H9 (cell line): ENCODE data around the gene CXCL5. TPM values are rescaled to one million over a fixed set of nuclear protein-coding genes. Genes with fewer than 3 reads are reported as not detected.
"Not testable (repeated sequence)": the region's sequence is repeated elsewhere in the genome, so short reads cannot be mapped to it uniquely, and the experiment has no call there.

Experiments used
- DNase-seq: peaks from one replicate; pipeline ENCODE4 v3.0.0-alpha.2; 2017
- H2AFZ ChIP-seq: one replicate; pipeline ENCODE4 v1.6.1; 2013; ENCODE audit warnings: mild to moderate bottlenecking, low read length, control low read depth, moderate library complexity
- H2AK5ac ChIP-seq: 2 replicates; pipeline ENCODE4 v1.6.1; 2013; ENCODE audit warnings: low read length, control low read depth, mixed read lengths; ENCODE audit not compliant: insufficient read length
- H2BK120ac ChIP-seq: one replicate; pipeline ENCODE4 v1.6.1; 2013; ENCODE audit warnings: low read depth, mild to moderate bottlenecking, low read length, control low read depth, inconsistent platforms; ENCODE audit not compliant: poor library complexity, severe bottlenecking
- H2BK12ac ChIP-seq: 2 replicates; pipeline ENCODE4 v1.6.1; 2013; ENCODE audit warnings: low read length, control low read depth, mixed read lengths, low read depth; ENCODE audit not compliant: insufficient read length
- H2BK15ac ChIP-seq: 2 replicates; pipeline ENCODE4 v1.6.1; 2013; ENCODE audit warnings: low read depth, low read length, control low read depth
- H2BK20ac ChIP-seq: one replicate; pipeline ENCODE4 v1.6.1; 2013; ENCODE audit warnings: low read depth, mild to moderate bottlenecking, low read length, control low read depth, inconsistent platforms; ENCODE audit not compliant: poor library complexity, severe bottlenecking
- H2BK5ac ChIP-seq: 2 replicates; pipeline ENCODE4 v1.6.1; 2013; ENCODE audit warnings: low read length, control low read depth, mixed read lengths; ENCODE audit not compliant: insufficient read length
- H3K14ac ChIP-seq: 2 replicates; pipeline ENCODE4 v1.6.1; 2013; ENCODE audit warnings: low read length, control low read depth; ENCODE audit not compliant: insufficient read depth
- H3K18ac ChIP-seq: 2 replicates; pipeline ENCODE4 v1.6.1; 2013; ENCODE audit warnings: low read depth, mild to moderate bottlenecking, mixed read lengths, low read length, control low read depth; ENCODE audit not compliant: insufficient read length
- H3K23ac ChIP-seq: 2 replicates; pipeline ENCODE4 v1.6.1; 2013; ENCODE audit warnings: low read length, control low read depth, mixed read lengths, low read depth; ENCODE audit not compliant: insufficient read length
- H3K23me2 ChIP-seq: 2 replicates; pipeline ENCODE4 v1.6.1; 2013; ENCODE audit warnings: low read depth, mild to moderate bottlenecking, mixed read lengths, low read length, control low read depth; ENCODE audit not compliant: insufficient read length, poor library complexity, severe bottlenecking
- H3K27ac ChIP-seq: 2 replicates; pipeline ENCODE4 v1.5.1; 2013; ENCODE audit warnings: low read length, control low read depth, mixed read lengths, low read depth; ENCODE audit not compliant: insufficient read length
- H3K27me3 ChIP-seq: 2 replicates; pipeline ENCODE4 v1.6.1; 2013; ENCODE audit warnings: low read length, control low read depth, inconsistent platforms; ENCODE audit not compliant: insufficient read depth
- H3K4ac ChIP-seq: 2 replicates; pipeline ENCODE4 v1.6.1; 2013; ENCODE audit warnings: low read depth, mild to moderate bottlenecking, control low read depth, inconsistent platforms, low read length, moderate library complexity
- H3K4me1 ChIP-seq: 2 replicates; pipeline ENCODE4 v1.6.1; 2013; ENCODE audit warnings: low read length, control low read depth, inconsistent platforms; ENCODE audit not compliant: insufficient read depth
- H3K4me2 ChIP-seq: 2 replicates; pipeline ENCODE4 v1.6.1; 2013; ENCODE audit warnings: low read length, control low read depth, mixed read lengths; ENCODE audit not compliant: insufficient read length, insufficient read depth
- H3K56ac ChIP-seq: 2 replicates; pipeline ENCODE4 v1.6.1; 2013; ENCODE audit warnings: low read depth, mild to moderate bottlenecking, mixed read lengths, low read length, control low read depth; ENCODE audit not compliant: insufficient read length
- H3K79me1 ChIP-seq: 2 replicates; pipeline ENCODE4 v1.6.1; 2013; ENCODE audit warnings: low read depth, mild to moderate bottlenecking, moderate library complexity, low read length, control low read depth, inconsistent platforms; ENCODE audit not compliant: insufficient read depth, poor library complexity, severe bottlenecking
- H3K79me2 ChIP-seq: 2 replicates; pipeline ENCODE4 v1.6.1; 2013; ENCODE audit warnings: low read length, control low read depth, inconsistent platforms; ENCODE audit not compliant: insufficient read depth
- H3K9ac ChIP-seq: 2 replicates; pipeline ENCODE4 v1.6.1; 2013; ENCODE audit warnings: low read length, control low read depth, mixed read lengths; ENCODE audit not compliant: insufficient read length; ENCODE audit errors: extremely low read depth
- H3K9me3 ChIP-seq: one replicate; pipeline ENCODE4 v1.6.1; 2013; ENCODE audit warnings: low read depth, low read length, inconsistent platforms; ENCODE audit not compliant: control insufficient read depth
- H3T11ph ChIP-seq: one replicate; pipeline ENCODE4 v1.6.1; 2013; ENCODE audit warnings: mild to moderate bottlenecking, low read length, control low read depth, inconsistent platforms
- H4K20me1 ChIP-seq: one replicate; pipeline ENCODE4 v1.6.1; 2013; ENCODE audit not compliant: control insufficient read depth, insufficient read length, insufficient read depth
- H4K5ac ChIP-seq: 2 replicates; pipeline ENCODE4 v1.6.1; 2013; ENCODE audit warnings: low read depth, mild to moderate bottlenecking, mixed read lengths, low read length, control low read depth; ENCODE audit not compliant: insufficient read length
- H4K8ac ChIP-seq: replicated peaks from 2 replicates; pipeline ENCODE4 v1.6.1; 2013; ENCODE audit warnings: low read length, control low read depth, mixed read lengths, low read depth; ENCODE audit not compliant: insufficient read length
- H4K91ac ChIP-seq: 2 replicates; pipeline ENCODE4 v1.6.1; 2013; ENCODE audit warnings: low read depth, mild to moderate bottlenecking, moderate library complexity, mixed read lengths, low read length, control low read depth; ENCODE audit not compliant: insufficient read length
- H3K27ac Mint-ChIP-seq, 3 experiments: 2 replicates in 2 of 3; 3 replicates in 1 of 3; pipeline ENCODE4 v1.8.0; 2020 to 2021; ENCODE audit warnings: mixed read lengths in 3 of 3, mild to moderate bottlenecking in 1 of 3, moderate library complexity in 1 of 3
- H3K27me3 Mint-ChIP-seq: 2 replicates; pipeline ENCODE4 v1.8.0; 2021; ENCODE audit warnings: low read depth, mild to moderate bottlenecking, moderate library complexity, mixed read lengths
- H3K36me3 Mint-ChIP-seq, 3 experiments: 2 replicates in 2 of 3; 3 replicates in 1 of 3; pipeline ENCODE4 v1.8.0; 2020 to 2021; ENCODE audit warnings: low read depth in 3 of 3, mixed read lengths in 3 of 3; ENCODE audit not compliant: insufficient read depth in 1 of 3
- H3K4me1 Mint-ChIP-seq, 2 experiments: 2 replicates each; pipeline ENCODE4 v1.8.0; 2020; ENCODE audit warnings: mixed read lengths in 2 of 2
- H3K4me3 Mint-ChIP-seq, 2 experiments: 2 replicates in 1 of 2; 3 replicates in 1 of 2; pipeline ENCODE4 v1.8.0; 2020 to 2021; ENCODE audit warnings: mild to moderate bottlenecking in 2 of 2, mixed read lengths in 2 of 2, moderate library complexity in 1 of 2
- H3K9me3 Mint-ChIP-seq, 2 experiments: 2 replicates in 1 of 2; 3 replicates in 1 of 2; pipeline ENCODE4 v1.8.0; 2020; ENCODE audit warnings: mild to moderate bottlenecking in 2 of 2, mixed read lengths in 2 of 2, moderate library complexity in 1 of 2
- CTCF ChIP-seq: fragments of 200-600 bp; sonication (generic); conservative IDR thresholded peaks from 3 replicates; pipeline ENCODE4 v1.8.0; 2021; ENCODE audit warnings: antibody characterized with exemption, mild to moderate bottlenecking
- WGBS: extraction: QIAGEN DNeasy Blood & Tissue Kit; methylation state at CpG from one replicate; pipeline ENCODE4 v1.1.7; 2013; ENCODE audit warnings: missing lambda C conversion rate, low lambda C conversion rate, mixed read lengths; ENCODE audit not compliant: insufficient read length; ENCODE audit errors: extremely low coverage; 5-methylcytosine and 5-hydroxymethylcytosine counted together
- total RNA-seq: library from RNA; stranded (reverse); gene quantifications from 2 replicates; pipeline ENCODE4 v1.2.1, GENCODE V29; 2021

Gene CXCL5
- total RNA-seq, 1 experiment from 2014 or later = 9.2 TPM

GRCh38 chr4:73952352-73952751 lies 46.1 kb downstream of the CXCL5 start:
- Histone ChIP-seq H4K20me1 (no peaks in the 10 kb centered on the region), H3K9me3 (no peaks in the 10 kb centered on the region), H3K27ac (no peak overlapping the region), H2BK5ac (no peak overlapping the region), H2BK20ac (no peak overlapping the region), H3K4me1 (peaks cover 2% of the 10 kb centered on the region; the same call in 1 of the 2 replicates), H3K23ac (no peak overlapping the region), H2AFZ (no peak overlapping the region), H3K56ac (no peak overlapping the region), H3K18ac (no peak overlapping the region), H2AK5ac (no peak overlapping the region), H3K23me2 (no peaks in the 10 kb centered on the region), H3K14ac (no peak overlapping the region), H4K91ac (no peak overlapping the region), H2BK12ac (no peak overlapping the region), H3K4me2 (no peak overlapping the region), H4K5ac (no peak overlapping the region), H3K27me3 (no peaks in the 10 kb centered on the region), H3T11ph (no peak overlapping the region), H3K9ac (no peak overlapping the region), H3K4ac (no peak overlapping the region), H2BK120ac (no peak overlapping the region), H4K8ac (no peak overlapping the region), H3K79me1 (no peaks in the 10 kb centered on the region), H2BK15ac (no peak overlapping the region), H3K79me2 (no peaks in the 10 kb centered on the region)
- no peak for DNase-seq
- no peak for TF ChIP-seq CTCF
- H3K4me3 Mint-ChIP-seq = no peak overlapping the region
- no CpG with 5 or more reads among the region's 3 CpGs for WGBS
- H3K4me1 Mint-ChIP-seq = peaks cover 41 to 43% of the 10 kb centered on the region in 2 experiments
- H3K27me3 Mint-ChIP-seq = peaks cover 42% of the 10 kb centered on the region
- peaks cover 5 to 28% (median 13%) of the 10 kb centered on the region in 3 experiments; a peak in 6 of 7 replicates for H3K36me3 Mint-ChIP-seq
- no peak overlapping the region; a peak in 1 of 7 replicates for H3K27ac Mint-ChIP-seq
- peaks cover 18 to 26% of the 10 kb centered on the region in 2 experiments for H3K9me3 Mint-ChIP-seq

- not testable (repeated sequence) for H3K4ac ChIP-seq, H3K27ac ChIP-seq, DNase-seq, H3K9ac ChIP-seq, H3K4me1 ChIP-seq, H3K4me2 ChIP-seq, H3K79me2 ChIP-seq, H4K20me1 ChIP-seq, H3K27ac Mint-ChIP-seq, H2BK20ac ChIP-seq, H3T11ph ChIP-seq, H2BK15ac ChIP-seq, H3K18ac ChIP-seq, H3K23me2 ChIP-seq, H3K23ac ChIP-seq, H3K4me3 Mint-ChIP-seq, H2BK120ac ChIP-seq, H4K91ac ChIP-seq, H3K27me3 ChIP-seq, H2BK5ac ChIP-seq, H2AK5ac ChIP-seq, H2AFZ ChIP-seq, H3K56ac ChIP-seq, H4K8ac ChIP-seq, H2BK12ac ChIP-seq, H3K9me3 ChIP-seq, H3K14ac ChIP-seq, H3K79me1 ChIP-seq, H4K5ac ChIP-seq
- Mint-ChIP-seq H3K4me1 (peaks cover 41 to 43% of the 10 kb centered on the region in 2 experiments), H3K36me3 (peaks cover 2 to 20% (median 8%) of the 10 kb centered on the region in 3 experiments; a peak in 4 of 7 replicates), H3K9me3 (peaks cover 11 to 20% of the 10 kb centered on the region in 2 experiments), H3K27me3 (peaks cover 61% of the 10 kb centered on the region)
- no CpG with 5 or more reads among the region's 8 CpGs for WGBS
Measured at GRCh38 chr4:73950376-73950920, 48.0 kb downstream of the CXCL5 start.
